Ovary (tissue), 3 donors: ENCODE data around the gene RPRD1B.

Experiments
- CTCF ChIP-seq, 3 donors: fragments of 450-650 bp in 2 of 3; fragments of 200-600 bp in 1 of 3; IDR thresholded peaks; one replicate each; pipeline versions ENCODE4 v1.5.1 to v1.8.0; 2016 to 2022; ENCODE audit warnings: antibody characterized with exemption in 3 of 3, mild to moderate bottlenecking in 1 of 3
- EP300 ChIP-seq: sonication (generic); formaldehyde crosslinking; IDR thresholded peaks from one replicate; pipeline ENCODE4 v1.6.1; 2017; ENCODE audit warnings: antibody characterized with exemption
- POLR2A ChIP-seq: fragments of 450-650 bp; IDR thresholded peaks from one replicate; pipeline ENCODE4 v1.6.1; 2017; ENCODE audit warnings: antibody characterized with exemption, mild to moderate bottlenecking, moderate library complexity
- donor health status: DM: no; HTN: no; CAD: no.

GRCh38 chr20:38135271-38135650 lies 101.7 kb downstream of the RPRD1B start:
- TF ChIP-seq CTCF (IDR thresholded peaks at IDR 0.05): no peak
- no peak for TF ChIP-seq EP300
- no peak for TF ChIP-seq POLR2A
